GM12878 (cell line): ENCODE data around the gene GH2. TPM values are rescaled to one million over a fixed set of nuclear protein-coding genes. Genes with fewer than 3 reads are reported as not detected.

Experiments used
- ATAC-seq: fragments of 200-7000 bp; cut with Tn5 transposase; 3 replicates; pipeline ENCODE4 v1.9.1; 2020; ENCODE audit warnings: mild to moderate bottlenecking, moderate library complexity
- BruUV-seq: library from RNA; stranded (reverse); fragments of 400-500 nt; replicated peaks from 2 replicates; lab custom pipeline; 2021; lab: Mats Ljungman, UMichigan
- CTCF ChIA-PET: fragments of 300-600 bp; sonication (Branson Sonifier 250); formaldehyde crosslinking; extraction: SDS; loops from one replicate; lab custom pipeline; 2021; ENCODE audit warnings: inconsistent platforms; lab: Yijun Ruan, JAX
- POLR2A ChIA-PET: fragments of 350-600 bp; formaldehyde crosslinking; extraction: SDS; loops from one replicate; lab custom pipeline; 2021; ENCODE audit warnings: inconsistent platforms; lab: Charles Lee
- RAD21 ChIA-PET: fragments of 300-600 bp; sonication (Branson Sonifier 250); formaldehyde crosslinking; loops from one replicate; lab custom pipeline; 2023; ENCODE audit warnings: antibody characterized with exemption; ENCODE audit not compliant: unreplicated experiment; lab: Charles Lee
- SMC1A ChIA-PET: fragments of 300-600 bp; sonication (Branson Sonifier 250); formaldehyde crosslinking; loops from one replicate; lab custom pipeline; 2023; ENCODE audit not compliant: unreplicated experiment, uncharacterized antibody; lab: Charles Lee
- DNase-seq: peaks from one replicate; pipeline ENCODE4 v3.0.0-alpha.2; 2011; ENCODE audit warnings: low read depth, low spot score
- FAIRE-seq: peaks from 3 replicates; lab custom pipeline; 2011; peaks lifted over from hg19 to GRCh38; lab: Jason Lieb, UNC
- H2AFZ ChIP-seq: 2 replicates; pipeline ENCODE4 v1.6.0; 2011; ENCODE audit warnings: low read depth, low read length, control low read depth; ENCODE audit not compliant: control insufficient read depth
- H3K27ac ChIP-seq: 2 replicates; pipeline ENCODE4 v1.5.1; 2011; ENCODE audit warnings: control low read depth; ENCODE audit not compliant: control insufficient read depth, insufficient read depth
- H3K27me3 ChIP-seq, 2 experiments: replicated peaks in 1 of 2; 2 replicates each; pipeline versions ENCODE4 v1.6.0 to v1.6.1; 2011; ENCODE audit warnings: low read length in 1 of 2; ENCODE audit not compliant: control insufficient read depth in 2 of 2, insufficient read depth in 2 of 2
- H3K36me3 ChIP-seq, 2 experiments: 2 replicates each; pipeline ENCODE4 v1.5.1; 2011; ENCODE audit warnings: low read length in 1 of 2; ENCODE audit not compliant: control insufficient read depth in 2 of 2, insufficient read depth in 2 of 2
- H3K4me1 ChIP-seq: 2 replicates; pipeline ENCODE4 v1.6.1; 2011; ENCODE audit warnings: mild to moderate bottlenecking, low read length, moderate library complexity, mixed read lengths; ENCODE audit not compliant: control insufficient read depth, insufficient read depth
- H3K4me2 ChIP-seq: 2 replicates; pipeline ENCODE4 v1.6.0; 2011; ENCODE audit warnings: control low read depth; ENCODE audit not compliant: control insufficient read depth, insufficient read depth
- H3K4me3 ChIP-seq: fragments of 200-600 bp; sonication (generic); 2 replicates; pipeline ENCODE4 v1.5.1; 2016
- H3K79me2 ChIP-seq: 2 replicates; pipeline ENCODE4 v1.6.0; 2011; ENCODE audit warnings: low read length; ENCODE audit not compliant: control insufficient read depth, insufficient read depth
- H3K9ac ChIP-seq: 2 replicates; pipeline ENCODE4 v1.8.0; 2011; ENCODE audit warnings: low read length, control low read depth, mixed read lengths; ENCODE audit not compliant: control insufficient read depth, insufficient read depth
- H3K9me3 ChIP-seq: replicated peaks from 3 replicates; pipeline ENCODE4 v1.5.1; 2011; ENCODE audit warnings: mild to moderate bottlenecking, low read length; ENCODE audit not compliant: control insufficient read depth, insufficient read depth
- H4K20me1 ChIP-seq: 2 replicates; pipeline ENCODE4 v1.6.0; 2011; ENCODE audit not compliant: control insufficient read depth, insufficient read depth
- CBX5 ChIP-seq: sonication (generic); IDR thresholded peaks from 2 replicates; pipeline ENCODE4 v1.6.1; 2016; ENCODE audit warnings: low read depth, moderate library complexity, mild to moderate bottlenecking, inconsistent platforms
- GABPA ChIP-seq: IDR thresholded peaks from 2 replicates; pipeline ENCODE4 v1.6.1; 2014; ENCODE audit warnings: antibody characterized with exemption, low read depth, mild to moderate bottlenecking, inconsistent platforms
- HDAC6 ChIP-seq: fragments of 200-600 bp; sonication (generic); IDR thresholded peaks from one replicate; pipeline ENCODE4 v1.8.0; 2017; ENCODE audit warnings: antibody characterized with exemption; ENCODE audit not compliant: unreplicated experiment
- IKZF2 ChIP-seq, 2 experiments: fragments of 450-650 bp; IDR thresholded peaks; 2 replicates each; pipeline ENCODE4 v1.6.1; 2017; ENCODE audit warnings: mild to moderate bottlenecking in 2 of 2, moderate library complexity in 2 of 2
- NR2C2 ChIP-seq: IDR thresholded peaks from 2 replicates; pipeline ENCODE4 v1.6.1; 2011; ENCODE audit warnings: borderline replicate concordance, low read depth; ENCODE audit not compliant: control insufficient read depth, insufficient read length
- PAX5 ChIP-seq: IDR thresholded peaks from 2 replicates; pipeline ENCODE4 v1.6.1; 2011; ENCODE audit warnings: low read depth, low read length, borderline replicate concordance
- PAX8 ChIP-seq: fragments of 450-650 bp; IDR thresholded peaks from 2 replicates; pipeline ENCODE4 v1.6.1; 2017; ENCODE audit warnings: mild to moderate bottlenecking, moderate library complexity
- RBBP5 ChIP-seq: fragments of 200-600 bp; sonication (generic); conservative IDR thresholded peaks from 2 replicates; pipeline ENCODE4 v1.6.1; 2016
- SPI1 ChIP-seq: IDR thresholded peaks from 2 replicates; pipeline ENCODE4 v1.6.1; 2011; ENCODE audit warnings: low read depth, mild to moderate bottlenecking, low read length, moderate library complexity, borderline replicate concordance; ENCODE audit not compliant: insufficient read depth
- SREBF1 ChIP-seq: IDR thresholded peaks from 2 replicates; pipeline ENCODE4 v1.6.1; 2012; ENCODE audit warnings: mild to moderate bottlenecking, low read length
- USF2 ChIP-seq: IDR thresholded peaks from 2 replicates; pipeline ENCODE4 v1.6.1; 2011; ENCODE audit warnings: low read depth, low read length, improper control_type of control experiment, borderline replicate concordance
- WGBS: methylation state at CpG from one replicate; pipeline ENCODE4 v1.1.6; 2016; ENCODE audit warnings: low lambda C conversion rate; ENCODE audit not compliant: insufficient replicate concordance, insufficient coverage; ENCODE audit errors: missing lambda C conversion rate; 5-methylcytosine and 5-hydroxymethylcytosine counted together
- in situ Hi-C: fragments of 300-500 bp; cut with MboI; formaldehyde crosslinking; loops from 9 replicates; pipeline ENCODE4 v1.14.3; 2018; ENCODE audit warnings: mixed read lengths
- intact Hi-C: fragments of 100-400 bp; cut with micrococcal nuclease; formaldehyde crosslinking; loops from one replicate; pipeline ENCODE4 v1.14.2; 2022; ENCODE audit not compliant: unreplicated experiment
- polyA plus RNA-seq, 11 experiments: library from polyadenylated mRNA; depleted of rRNA in 4 of 11; unstranded in 6 of 11; stranded (reverse) in 5 of 11; fragments of >200 nt; fragmentation: Nextera tagmentation in 4 of 11; fragmentation: Illumina TruSeq in 1 of 11; extraction: Ambion mirVana in 4 of 11; extraction: Trizol in 1 of 11; gene quantifications; 1 replicate in 1 of 11; 2 replicates in 10 of 11; pipeline versions ENCODE4 v1.2.1 to v1.2.3, GENCODE V29; 2011 to 2016; ENCODE audit warnings: inconsistent platforms in 2 of 11, missing spikeins in 2 of 11, low read depth in 1 of 11
- total RNA-seq, 4 experiments: library from RNA; depleted of rRNA in 3 of 4; stranded (reverse); fragments of >200 nt in 3 of 4; fragmentation: Illumina TruSeq in 1 of 4; extraction: Trizol in 1 of 4; gene quantifications; 2 replicates each; pipeline versions ENCODE4 v1.2.1 to v1.2.3, GENCODE V29; 2013 to 2021
- TF ChIP-seq, protein P1 (sequence below): fragments of 450-650 bp; conservative IDR thresholded peaks from 2 replicates; pipeline ENCODE4 v1.6.1; 2017; ENCODE audit warnings: mild to moderate bottlenecking, moderate library complexity
- TF ChIP-seq, protein P2 (sequence below): IDR thresholded peaks from 2 replicates; pipeline ENCODE4 v1.6.1; 2011; ENCODE audit warnings: low read depth, mild to moderate bottlenecking, low read length, moderate library complexity, borderline replicate concordance; ENCODE audit errors: extremely low read depth

GH2 gene
- total and polyA plus RNA-seq, 10 of the 15 experiments (the other 5 are each of a cell fraction or from before 2014, with no cell fraction given), result not detected

DNA sequence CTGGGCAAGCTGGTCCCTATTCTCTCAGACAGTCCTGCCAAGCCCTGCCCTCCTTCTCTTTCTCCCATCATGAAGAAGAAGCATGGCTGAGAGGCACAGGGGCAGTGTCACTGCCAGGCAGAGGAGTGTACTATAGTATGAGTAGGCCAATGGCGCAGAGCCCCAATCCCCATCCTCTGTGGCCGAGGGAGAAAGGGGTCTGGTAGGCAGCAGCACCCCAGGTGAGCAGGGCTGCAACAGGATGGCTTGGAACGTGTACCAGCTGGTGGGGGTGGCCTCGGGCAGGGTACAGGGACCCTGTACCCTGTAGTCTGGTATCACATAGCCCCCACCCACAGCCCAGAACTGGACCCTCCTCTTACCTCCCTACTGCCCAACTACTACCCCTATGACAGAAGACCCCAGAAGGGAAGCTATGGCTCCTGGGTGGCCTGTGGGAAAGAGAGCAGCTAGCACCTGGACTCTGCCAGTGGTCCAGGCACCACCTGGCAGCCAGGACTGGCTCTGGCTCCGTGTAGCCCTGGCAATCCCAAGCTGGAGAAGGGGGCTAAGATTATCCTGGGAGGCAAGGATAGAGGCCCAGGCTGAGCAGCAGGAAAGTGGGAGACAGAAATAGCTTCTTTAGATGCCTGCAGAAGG lies 43.7 kb downstream of the GH2 start:
- Histone ChIP-seq H2AFZ (no peak overlapping the region), H3K4me3 (no peak overlapping the region), H3K27ac (no peak overlapping the region), H3K9me3 (no peaks in the 10 kb centered on the region), H3K4me1 (peaks cover 14% of the 10 kb centered on the region), H3K36me3 (peaks cover 15 to 21% of the 10 kb centered on the region in 2 experiments; a peak in 3 of 4 replicates), H3K27me3 (no peaks in the 10 kb centered on the region), H3K4me2 (peak overlapping the region; percentile 93; the same call in 1 of the 2 replicates), H4K20me1 (no peaks in the 10 kb centered on the region), H3K9ac (no peak overlapping the region), H3K79me2 (peaks cover 51% of the 10 kb centered on the region)
- TF ChIP-seq USF2 (no peak), CBX5 (no peak), HDAC6 (no peak), PAX5 (no peak), IKZF2 (IDR thresholded peaks at IDR 0.05) (no peak), PAX8 (no peak), RBBP5 (no peak), NR2C2 (no peak), SPI1 (no peak), GABPA (no peak), SREBF1 (no peak)
- TF ChIP-seq, protein P1, sequence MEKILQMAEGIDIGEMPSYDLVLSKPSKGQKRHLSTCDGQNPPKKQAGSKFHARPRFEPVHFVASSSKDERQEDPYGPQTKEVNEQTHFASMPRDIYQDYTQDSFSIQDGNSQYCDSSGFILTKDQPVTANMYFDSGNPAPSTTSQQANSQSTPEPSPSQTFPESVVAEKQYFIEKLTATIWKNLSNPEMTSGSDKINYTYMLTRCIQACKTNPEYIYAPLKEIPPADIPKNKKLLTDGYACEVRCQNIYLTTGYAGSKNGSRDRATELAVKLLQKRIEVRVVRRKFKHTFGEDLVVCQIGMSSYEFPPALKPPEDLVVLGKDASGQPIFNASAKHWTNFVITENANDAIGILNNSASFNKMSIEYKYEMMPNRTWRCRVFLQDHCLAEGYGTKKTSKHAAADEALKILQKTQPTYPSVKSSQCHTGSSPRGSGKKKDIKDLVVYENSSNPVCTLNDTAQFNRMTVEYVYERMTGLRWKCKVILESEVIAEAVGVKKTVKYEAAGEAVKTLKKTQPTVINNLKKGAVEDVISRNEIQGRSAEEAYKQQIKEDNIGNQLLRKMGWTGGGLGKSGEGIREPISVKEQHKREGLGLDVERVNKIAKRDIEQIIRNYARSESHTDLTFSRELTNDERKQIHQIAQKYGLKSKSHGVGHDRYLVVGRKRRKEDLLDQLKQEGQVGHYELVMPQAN, result no peak
- TF ChIP-seq, protein P2, sequence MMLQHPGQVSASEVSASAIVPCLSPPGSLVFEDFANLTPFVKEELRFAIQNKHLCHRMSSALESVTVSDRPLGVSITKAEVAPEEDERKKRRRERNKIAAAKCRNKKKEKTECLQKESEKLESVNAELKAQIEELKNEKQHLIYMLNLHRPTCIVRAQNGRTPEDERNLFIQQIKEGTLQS, result no peak
- POLR2A ChIA-PET, result interaction anchor here (0.6 to 1.6 kb wide), 5 partner anchors 9 to 182 kb away, joined by 3 to 16 read pairs (median 4); partner anchors contain the start of gene ICAM2
- SMC1A ChIA-PET, result interaction anchor here (1.2 to 2.2 kb wide), 2 partner anchors 10 to 11 kb away, joined by 3 to 5 read pairs; no protein-coding TSS in a partner anchor
- WGBS, result 88% methylated on average over 5 of the region's 5 CpGs
- DNase-seq, result no peak
- intact Hi-C loops (no loop called here), in situ Hi-C loops (loop anchor here (25.0 kb wide), 1 partner anchor 401 kb away; the partner anchor contains the start of gene CYB561)
- no TSS peak for BruUV-seq
- FAIRE-seq, result no peak
- CTCF ChIA-PET, result interaction anchor here (0.6 to 2.0 kb wide), 3 partner anchors 15 to 288 kb away, joined by 3 to 10 read pairs (median 6); partner anchors contain the start of gene DCAF7
- no peak for ATAC-seq
- RAD21 ChIA-PET, result interaction anchor here (1.0 to 1.8 kb wide), 2 partner anchors 10 to 63 kb away, joined by 4 read pairs; no protein-coding TSS in a partner anchor
